OCI-LY7 (cell line): ENCODE results near the gene SEMA3G.

ENCODE experiments used
- CTCF ChIP-seq: fragments of 200-600 bp; sonication (generic); conservative IDR thresholded peaks from 2 replicates; pipeline ENCODE4 v1.5.1; 2014; ENCODE audit warnings: mild to moderate bottlenecking, antibody characterized with exemption, low read length, moderate library complexity, mixed read lengths
- EZH2phosphoT487 ChIP-seq: fragments of 200-600 bp; sonication (generic); IDR thresholded peaks from 2 replicates; pipeline ENCODE4 v1.6.1; 2018; ENCODE audit warnings: low read depth, borderline replicate concordance, mild to moderate bottlenecking, mixed run types, antibody characterized with exemption, low read length, moderate library complexity, mixed read lengths

GRCh38 chr3:52423173-52423572 lies 21.7 kb downstream of the SEMA3G start:
- TF ChIP-seq CTCF (no peak), EZH2phosphoT487 (no peak)
